Central memory CD8-positive, alpha-beta T cell (primary cell): ENCODE measurements around the gene ZNF560.

Experiments used
- ATAC-seq: fragments of 150-1000 bp; cut with Tn5 transposase; replicated peaks from 2 replicates; pipeline ENCODE4 v1.10.0; 2022; ENCODE audit warnings: mild to moderate bottlenecking, moderate FRiP score, moderate number of reproducible peaks; ENCODE audit not compliant: poor library complexity, severe bottlenecking; ENCODE audit errors: extremely low read depth
- DNase-seq, 2 donors: peaks; one replicate each; pipeline ENCODE4 v3.0.0; 2021; ENCODE audit warnings: low spot score in 2 of 2
- H3K27ac Mint-ChIP-seq: one replicate; pipeline ENCODE4 v1.8.0; 2022; ENCODE audit warnings: low read depth, mild to moderate bottlenecking, moderate library complexity, mixed read lengths
- H3K27me3 Mint-ChIP-seq: one replicate; pipeline ENCODE4 v1.8.0; 2022; ENCODE audit warnings: mixed read lengths
- H3K36me3 Mint-ChIP-seq: one replicate; pipeline ENCODE4 v1.8.0; 2022; ENCODE audit warnings: mild to moderate bottlenecking, moderate library complexity, mixed read lengths; ENCODE audit not compliant: insufficient read depth
- H3K4me1 Mint-ChIP-seq: one replicate; pipeline ENCODE4 v1.8.0; 2022; ENCODE audit warnings: mixed read lengths
- H3K4me3 Mint-ChIP-seq: one replicate; pipeline ENCODE4 v1.8.0; 2022; ENCODE audit warnings: mild to moderate bottlenecking, moderate library complexity, mixed read lengths
- H3K9me3 Mint-ChIP-seq: one replicate; pipeline ENCODE4 v1.8.0; 2022; ENCODE audit warnings: mixed read lengths

Gene ZNF560

GRCh38 chr19:9494096-9494495, 4.3 kb downstream of the ZNF560 start:
- Mint-ChIP-seq H3K9me3 (peaks cover 6% of the 10 kb centered on the region), H3K27me3 (peaks cover 10% of the 10 kb centered on the region), H3K4me3 (no peak overlapping the region), H3K27ac (no peak overlapping the region), H3K4me1 (no peaks in the 10 kb centered on the region), H3K36me3 (no peaks in the 10 kb centered on the region)
- DNase-seq (no peak), ATAC-seq (no peak)

GRCh38 chr19:9487016-9487415, 11.4 kb downstream of the ZNF560 start:
- Mint-ChIP-seq H3K9me3 (peaks cover 6% of the 10 kb centered on the region), H3K27ac (no peak overlapping the region), H3K36me3 (no peaks in the 10 kb centered on the region), H3K27me3 (no peaks in the 10 kb centered on the region), H3K4me3 (no peak overlapping the region), H3K4me1 (no peaks in the 10 kb centered on the region)
- ATAC-seq, result no peak
- no peak for DNase-seq

- ATAC-seq (no peak), DNase-seq (no peak)
- no peak overlapping the region for H3K27ac Mint-ChIP-seq
- no peaks in the 10 kb centered on the region for H3K36me3 Mint-ChIP-seq
- H3K4me3 Mint-ChIP-seq, result no peak overlapping the region
- H3K4me1 Mint-ChIP-seq, result no peaks in the 10 kb centered on the region
- no peaks in the 10 kb centered on the region for H3K27me3 Mint-ChIP-seq
- peaks cover 10% of the 10 kb centered on the region for H3K9me3 Mint-ChIP-seq
Measured at GRCh38 chr19:9485140-9485539, 13.3 kb downstream of the ZNF560 start.

- H3K4me3 Mint-ChIP-seq, result no peak overlapping the region
- H3K27ac Mint-ChIP-seq, result no peak overlapping the region
- peaks cover 36% of the 10 kb centered on the region for H3K27me3 Mint-ChIP-seq
- ATAC-seq (no peak), DNase-seq (no peak)
- H3K4me1 Mint-ChIP-seq, result no peaks in the 10 kb centered on the region
- H3K36me3 Mint-ChIP-seq, result peaks cover 3% of the 10 kb centered on the region
- H3K9me3 Mint-ChIP-seq, result peaks cover 27% of the 10 kb centered on the region
Measured at GRCh38 chr19:9474975-9475374, 23.4 kb downstream of the ZNF560 start.

- Mint-ChIP-seq H3K27me3 (peaks cover 11% of the 10 kb centered on the region), H3K4me1 (no peaks in the 10 kb centered on the region), H3K9me3 (peaks cover 11% of the 10 kb centered on the region), H3K27ac (no peak overlapping the region), H3K36me3 (no peaks in the 10 kb centered on the region), H3K4me3 (no peak overlapping the region)
- ATAC-seq (no peak), DNase-seq (no peak)
Measured at GRCh38 chr19:9467161-9467560, 31.3 kb downstream of the ZNF560 start.

- Mint-ChIP-seq H3K4me3 (no peak overlapping the region), H3K36me3 (no peaks in the 10 kb centered on the region), H3K4me1 (no peaks in the 10 kb centered on the region), H3K27me3 (no peaks in the 10 kb centered on the region), H3K27ac (no peak overlapping the region), H3K9me3 (peaks cover 12% of the 10 kb centered on the region)
- DNase-seq (no peak), ATAC-seq (no peak)
Measured at GRCh38 chr19:9461938-9462337, 36.5 kb downstream of the ZNF560 start.

- Mint-ChIP-seq H3K4me1 (peaks cover 8% of the 10 kb centered on the region), H3K27ac (no peak overlapping the region), H3K4me3 (peak overlapping the region; percentile 17)
Measured at GRCh38 chr19:9456018-9456689, 42.3 kb downstream of the ZNF560 start.

GRCh38 chr19:9453953-9454352, 44.5 kb downstream of the ZNF560 start:
- ATAC-seq (no peak), DNase-seq (no peak)
- Mint-ChIP-seq H3K4me1 (peaks cover 8% of the 10 kb centered on the region), H3K27ac (no peak overlapping the region), H3K27me3 (no peaks in the 10 kb centered on the region), H3K9me3 (peaks cover 45% of the 10 kb centered on the region), H3K36me3 (no peaks in the 10 kb centered on the region), H3K4me3 (no peak overlapping the region)

More at GRCh38 chr19:9456018-9456689, 42.3 kb downstream of the ZNF560 start:
- peaks cover 44% of the 10 kb centered on the region for H3K9me3 Mint-ChIP-seq
- no peak for DNase-seq
- no peaks in the 10 kb centered on the region for H3K36me3 Mint-ChIP-seq
- no peaks in the 10 kb centered on the region for H3K27me3 Mint-ChIP-seq
- ATAC-seq, result no peak

GRCh38 chr19:9445037-9445436, 53.4 kb downstream of the ZNF560 start:
- peaks cover 14% of the 10 kb centered on the region for H3K9me3 Mint-ChIP-seq
- H3K27me3 Mint-ChIP-seq, result no peaks in the 10 kb centered on the region
- no peaks in the 10 kb centered on the region for H3K4me1 Mint-ChIP-seq
- no peak for DNase-seq
- no peak for ATAC-seq
- peaks cover 2% of the 10 kb centered on the region for H3K36me3 Mint-ChIP-seq
- no peak overlapping the region for H3K27ac Mint-ChIP-seq
- H3K4me3 Mint-ChIP-seq, result no peak overlapping the region

GRCh38 chr19:9436358-9436757, 62.1 kb downstream of the ZNF560 start:
- DNase-seq (no peak), ATAC-seq (no peak)
- Mint-ChIP-seq H3K4me3 (peak overlapping the region; percentile 92), H3K27me3 (no peaks in the 10 kb centered on the region), H3K9me3 (no peaks in the 10 kb centered on the region), H3K36me3 (peaks cover 30% of the 10 kb centered on the region), H3K4me1 (peaks cover 39% of the 10 kb centered on the region), H3K27ac (peak overlapping the region; percentile 95)

- ATAC-seq, result peak; percentile 85
- Mint-ChIP-seq H3K36me3 (peaks cover 31% of the 10 kb centered on the region), H3K27ac (peak within 1 kb of the TSS; percentile 95), H3K4me1 (peaks cover 46% of the 10 kb centered on the region), H3K27me3 (no peaks in the 10 kb centered on the region), H3K4me3 (peak within 1 kb of the TSS; percentile 92), H3K9me3 (no peaks in the 10 kb centered on the region)
- peak; percentile 76 to 89 for DNase-seq
Measured at GRCh38 chr19:9435279-9436268, 62.8 kb downstream of the ZNF560 start, which contains the start of gene ZNF266. ZNF266 (minus strand) TSS chr19:9435573; CDS start chr19:9420089, 15,484 bp downstream.

GRCh38 chr19:9431475-9431874, 66.9 kb downstream of the ZNF560 start:
- peak overlapping the region; percentile 67 for H3K27ac Mint-ChIP-seq
- H3K27me3 Mint-ChIP-seq, result no peaks in the 10 kb centered on the region
- H3K9me3 Mint-ChIP-seq, result no peaks in the 10 kb centered on the region
- DNase-seq, result peak in 1 of 2 donors; percentile 20
- H3K4me3 Mint-ChIP-seq, result no peak overlapping the region
- no peak for ATAC-seq
- peaks cover 61% of the 10 kb centered on the region for H3K4me1 Mint-ChIP-seq
- H3K36me3 Mint-ChIP-seq, result peaks cover 46% of the 10 kb centered on the region
